K562 (cell line): ENCODE results near the gene PIK3CB. TPM values are rescaled to one million over a fixed set of nuclear protein-coding genes. Genes with fewer than 3 reads are reported as not detected.
A peak's percentile ranks its signal among the peaks of the same experiment; 100 is the strongest.

ENCODE experiments used
- ARID2 ChIP-seq: fragments of 450-650 bp; IDR thresholded peaks from 2 replicates; pipeline ENCODE4 v1.6.1; 2017; ENCODE audit warnings: antibody characterized with exemption, mild to moderate bottlenecking
- CAMTA2 ChIP-seq: fragments of 250-450 bp; sonication (Bioruptor Pico); conservative IDR thresholded peaks from 2 replicates; pipeline ENCODE4 v1.5.1; 2022
- CHD4 ChIP-seq: fragments of 200-600 bp; sonication (generic); IDR thresholded peaks from 3 replicates; pipeline ENCODE4 v1.6.1; 2012; ENCODE audit warnings: low read depth, mild to moderate bottlenecking, mixed read lengths, low read length, inconsistent platforms; ENCODE audit not compliant: insufficient read depth, insufficient replicate concordance, poor library complexity, severe bottlenecking
- E2F3 ChIP-seq: fragments of 250-450 bp; sonication (Bioruptor Pico); IDR thresholded peaks from 2 replicates; pipeline ENCODE4 v1.4.0; 2020; ENCODE audit warnings: mild to moderate bottlenecking
- EP400 ChIP-seq: fragments of 450-650 bp; IDR thresholded peaks from 2 replicates; pipeline ENCODE4 v1.6.1; 2017; ENCODE audit warnings: antibody characterized with exemption, mild to moderate bottlenecking, moderate library complexity
- FOXM1 ChIP-seq, 2 experiments: fragments of 450-650 bp in 1 of 2; sonication (generic) in 1 of 2; formaldehyde crosslinking in 1 of 2; IDR thresholded peaks; 2 replicates each; pipeline versions ENCODE4 v1.6.1 to v1.9.0; 2017 to 2022; ENCODE audit warnings: low read depth in 2 of 2, mild to moderate bottlenecking in 2 of 2, missing genetic modification reagents in 1 of 2, moderate library complexity in 1 of 2
- KDM4B ChIP-seq, 2 experiments: fragments of 450-650 bp in 1 of 2; sonication (generic) in 1 of 2; IDR thresholded peaks; 2 replicates each; pipeline ENCODE4 v1.6.1; 2016 to 2017; ENCODE audit warnings: borderline replicate concordance in 2 of 2, antibody characterized with exemption in 1 of 2, low read depth in 1 of 2, mild to moderate bottlenecking in 1 of 2
- L3MBTL2 ChIP-seq: fragments of 450-650 bp; IDR thresholded peaks from 2 replicates; pipeline ENCODE4 v1.6.1; 2016; ENCODE audit warnings: mild to moderate bottlenecking, moderate library complexity
- MYBL2 ChIP-seq, 2 experiments: fragments of 450-650 bp in 1 of 2; sonication (generic) in 1 of 2; formaldehyde crosslinking in 1 of 2; IDR thresholded peaks; 2 replicates each; pipeline versions ENCODE4 v1.6.1 to v1.8.1; 2017 to 2022; ENCODE audit warnings: borderline replicate concordance in 1 of 2, inconsistent platforms in 1 of 2, low read depth in 1 of 2, mild to moderate bottlenecking in 1 of 2, missing genetic modification reagents in 1 of 2, moderate library complexity in 1 of 2
- PHB ChIP-seq: fragments of 250-450 bp; sonication (Bioruptor Pico); IDR thresholded peaks from 2 replicates; pipeline ENCODE4 v1.5.0; 2021
- RBBP5 ChIP-seq: fragments of 200-600 bp; sonication (generic); IDR thresholded peaks from 2 replicates; pipeline ENCODE4 v1.6.1; 2012; ENCODE audit warnings: borderline replicate concordance, mild to moderate bottlenecking, low read length, control low read depth, inconsistent platforms; ENCODE audit not compliant: insufficient read depth, poor library complexity, severe bottlenecking
- SMARCC2 ChIP-seq: fragments of 450-650 bp; IDR thresholded peaks from 2 replicates; pipeline ENCODE4 v1.6.1; 2017; ENCODE audit warnings: antibody characterized with exemption, moderate library complexity, mild to moderate bottlenecking, low read depth
- SP2 ChIP-seq: IDR thresholded peaks from 2 replicates; pipeline ENCODE4 v1.6.1; 2011; ENCODE audit warnings: mild to moderate bottlenecking, low read depth, low read length, moderate library complexity; ENCODE audit not compliant: poor library complexity, severe bottlenecking; ENCODE audit errors: extremely low read depth
- TEAD4 ChIP-seq, 2 experiments: sonication (generic) in 1 of 2; formaldehyde crosslinking in 1 of 2; IDR thresholded peaks; 2 replicates each; pipeline versions ENCODE4 v1.6.1 to v1.8.0; 2012 to 2022; ENCODE audit warnings: borderline replicate concordance in 1 of 2, inconsistent platforms in 1 of 2, low read length in 1 of 2, mild to moderate bottlenecking in 1 of 2, missing genetic modification reagents in 1 of 2
- XRCC5 ChIP-seq: fragments of 200-400 bp; formaldehyde crosslinking; IDR thresholded peaks from 2 replicates; pipeline ENCODE4 v1.6.1; 2017; ENCODE audit warnings: low read depth, mild to moderate bottlenecking, low read length
- YY1 ChIP-seq, 3 experiments: IDR thresholded peaks; 2 replicates each; pipeline ENCODE4 v1.6.1; 2011; ENCODE audit warnings: low read length in 2 of 3, mild to moderate bottlenecking in 2 of 3, moderate library complexity in 2 of 3, borderline replicate concordance in 1 of 3, control low read depth in 1 of 3, low read depth in 1 of 3; ENCODE audit not compliant: insufficient read depth in 3 of 3, insufficient replicate concordance in 2 of 3, control insufficient read depth in 1 of 3, insufficient read length in 1 of 3; ENCODE audit errors: extremely low read depth in 1 of 3
- ZBTB49 ChIP-seq: sonication (generic); formaldehyde crosslinking; IDR thresholded peaks from 2 replicates; pipeline ENCODE4 v1.8.0; 2022; ENCODE audit warnings: missing genetic modification reagents, mild to moderate bottlenecking, borderline replicate concordance
- ZC3H8 ChIP-seq: fragments of 450-650 bp; IDR thresholded peaks from 2 replicates; pipeline ENCODE4 v1.6.1; 2017
- ZFP30 ChIP-seq: fragments of 250-450 bp; sonication (Bioruptor Pico); IDR thresholded peaks from 2 replicates; pipeline ENCODE4 v1.8.0; 2022; ENCODE audit warnings: moderate library complexity, mild to moderate bottlenecking, inconsistent platforms, borderline replicate concordance
- ZNF24 ChIP-seq: fragments of 450-650 bp; IDR thresholded peaks from 2 replicates; pipeline ENCODE4 v1.6.1; 2016
- ZNF280A ChIP-seq: fragments of 450-650 bp; IDR thresholded peaks from 2 replicates; pipeline ENCODE4 v1.6.1; 2018; ENCODE audit warnings: mild to moderate bottlenecking, low read depth; ENCODE audit not compliant: partially characterized antibody
- ZNF436 ChIP-seq: fragments of 250-450, 450-650 bp; sonication (Bioruptor Pico); formaldehyde crosslinking; IDR thresholded peaks from 2 replicates; pipeline ENCODE4 v1.7.0; 2020; ENCODE audit warnings: mild to moderate bottlenecking
- polyA plus RNA-seq, 8 experiments: library from polyadenylated mRNA; depleted of rRNA in 4 of 8; stranded (reverse) in 5 of 8; unstranded in 3 of 8; fragments of >200 nt; fragmentation: Nextera tagmentation in 2 of 8; fragmentation: Illumina TruSeq in 1 of 8; extraction: Ambion mirVana in 2 of 8; extraction: Trizol in 1 of 8; gene quantifications; 2 replicates each; pipeline versions ENCODE4 v1.2.1 to v1.2.3, GENCODE V29; 2011 to 2014; ENCODE audit warnings: inconsistent platforms in 1 of 8, missing spikeins in 1 of 8
- total RNA-seq, 7 experiments: library from RNA; depleted of rRNA in 6 of 7; stranded (reverse); fragments of >200 nt in 6 of 7; fragmentation: Illumina TruSeq in 2 of 7; extraction: Trizol in 2 of 7; gene quantifications; 2 replicates each; pipeline versions ENCODE4 v1.2.1 to v1.2.3, GENCODE V29; 2011 to 2021; ENCODE audit warnings: low replicate concordance in 1 of 7

PIK3CB gene
- total and polyA plus RNA-seq, 9 of the 15 experiments (the other 6 are each of a cell fraction or from before 2014, with no cell fraction given), result 15.3 to 62.6 (median 28.3) TPM

- TF ChIP-seq L3MBTL2 (peak; percentile 69; the same call in 1 of the 2 replicates), ZNF24 (0 out of 2 replicates have a peak, but pooled peaks have one; percentile 3), MYBL2 (IDR thresholded peaks at IDR 0.05; ENCODE audit: low read depth) (no peak), MYBL2 (CRISPR knock-in tag; IDR thresholded peaks at IDR 0.05; ENCODE audit: borderline replicate concordance) (no peak), EP400 (peak; percentile 36), ZC3H8 (no peak), RBBP5 (peak; percentile 84), KDM4B (IDR thresholded peaks at IDR 0.05; ENCODE audit: borderline replicate concordance in 2 of 2, low read depth in 1 of 2) (no peak), FOXM1 (IDR thresholded peaks at IDR 0.05; ENCODE audit: low read depth) (no peak), FOXM1 (CRISPR knock-in tag; IDR thresholded peaks at IDR 0.05; ENCODE audit: low read depth) (peak; percentile 90), E2F3 (CRISPR knock-in tag) (no peak; the same call in 1 of the 2 replicates), SP2 (no peak), XRCC5 (0 out of 2 replicates have a peak, but pooled peaks have one; percentile 38), CHD4 (no peak), CAMTA2 (CRISPR knock-in tag) (0 out of 2 replicates have a peak, but pooled peaks have one; percentile 24), ZNF280A (no peak), TEAD4 (IDR thresholded peaks at IDR 0.05; ENCODE audit: low read length) (no peak), TEAD4 (CRISPR knock-in tag; IDR thresholded peaks at IDR 0.05; ENCODE audit: borderline replicate concordance) (no peak), ZBTB49 (no peak), SMARCC2 (no peak), ZNF436 (no peak), ZFP30 (CRISPR knock-in tag) (no peak), PHB (CRISPR knock-in tag) (no peak), ARID2 (no peak), YY1 (IDR thresholded peaks at IDR 0.05; ENCODE audit: borderline replicate concordance in 1 of 3, control insufficient read depth in 1 of 3, extremely low read depth in 1 of 3, insufficient read depth in 3 of 3, insufficient read length in 1 of 3, insufficient replicate concordance in 2 of 3, low read depth in 1 of 3, low read length in 2 of 3) (peak in 2 of 3 experiments; percentile 23 to 63)
Measured at GRCh38 chr3:138834596-138835396, at the start of gene PIK3CB (continued).
